Measurements from ENCODE around the gene BCAP29. TPM values are rescaled to one million over a fixed set of nuclear protein-coding genes. Genes with fewer than 3 reads are reported as not detected.

The BCAP29 gene
- total RNA-seq, 1 donor from 2014 or later = 54.9 TPM

- Histone ChIP-seq H4K20me1 (ENCODE audit: insufficient read depth, low read length) (no peaks in the 10 kb centered on the region), H3K9ac (ENCODE audit: low read length) (no peak overlapping the region), H3K4me1 (ENCODE audit: insufficient read depth, low read length) (peaks cover 3% of the 10 kb centered on the region), H3K4me2 (ENCODE audit: low read length) (no peak overlapping the region), H3K9me3 (ENCODE audit: insufficient read depth, low read depth, low read length) (no peaks in the 10 kb centered on the region), H3K4me3 (ENCODE audit: insufficient read depth, low read depth, low read length) (no peak overlapping the region), H3K36me3 (ENCODE audit: insufficient read depth, low read length) (no peaks in the 10 kb centered on the region), H3K27me3 (ENCODE audit: insufficient read depth, low read length) (no peaks in the 10 kb centered on the region), H2AFZ (ENCODE audit: low read depth, low read length) (no peak overlapping the region), H3K27ac (ENCODE audit: low read depth, low read length) (no peak overlapping the region), H3K79me2 (ENCODE audit: insufficient read depth, low read length) (no peaks in the 10 kb centered on the region)
- DNase-seq (ENCODE audit: low read depth) (no peak), FAIRE-seq (no peak)
- no peak for TF ChIP-seq CTCF (IDR thresholded peaks at IDR 0.05; ENCODE audit: insufficient read depth, low read depth, low read length)
- no peak for TF ChIP-seq EZH2 (IDR thresholded peaks at IDR 0.05; ENCODE audit: insufficient read depth, low read length)
- Mint-ChIP-seq H3K27ac (ENCODE audit: unreplicated experiment) (no peak overlapping the region), H3K4me3 (ENCODE audit: unreplicated experiment) (no peak overlapping the region), H3K4me1 (ENCODE audit: low read depth, unreplicated experiment) (peaks cover 5% of the 10 kb centered on the region), H3K27me3 (ENCODE audit: low read depth, unreplicated experiment) (peaks cover 7% of the 10 kb centered on the region), H3K9me3 (ENCODE audit: unreplicated experiment) (peaks cover 8% of the 10 kb centered on the region), H3K36me3 (ENCODE audit: low read depth, unreplicated experiment) (no peaks in the 10 kb centered on the region)
Observed at GRCh38 chr7:107641676-107642075, 61.6 kb downstream of the BCAP29 start.

GRCh38 chr7:107642501-107642900 lies 62.5 kb downstream of the BCAP29 start:
- FAIRE-seq (no peak), DNase-seq (ENCODE audit: low read depth) (no peak)
- no peaks in the 10 kb centered on the region for H3K79me2 ChIP-seq (ENCODE audit: insufficient read depth, low read length)
- peak overlapping the region; percentile 54 for H3K4me2 ChIP-seq (ENCODE audit: low read length)
- no peaks in the 10 kb centered on the region for H4K20me1 ChIP-seq (ENCODE audit: insufficient read depth, low read length)
- no peak overlapping the region for H3K4me3 ChIP-seq (ENCODE audit: insufficient read depth, low read depth, low read length)
- H3K9me3 ChIP-seq (ENCODE audit: insufficient read depth, low read depth, low read length) = no peaks in the 10 kb centered on the region
- peaks cover 5% of the 10 kb centered on the region for H3K4me1 Mint-ChIP-seq (ENCODE audit: low read depth, unreplicated experiment)
- peaks cover 3% of the 10 kb centered on the region for H3K4me1 ChIP-seq (ENCODE audit: insufficient read depth, low read length)
- H3K4me3 Mint-ChIP-seq (ENCODE audit: unreplicated experiment) = no peak overlapping the region
- no peaks in the 10 kb centered on the region for H3K27me3 ChIP-seq (ENCODE audit: insufficient read depth, low read length)
- no peak overlapping the region for H3K27ac ChIP-seq (ENCODE audit: low read depth, low read length)
- no peak for TF ChIP-seq CTCF (IDR thresholded peaks at IDR 0.05; ENCODE audit: insufficient read depth, low read depth, low read length)
- TF ChIP-seq EZH2 (IDR thresholded peaks at IDR 0.05; ENCODE audit: insufficient read depth, low read length) = no peak
- no peak overlapping the region for H2AFZ ChIP-seq (ENCODE audit: low read depth, low read length)
- peaks cover 8% of the 10 kb centered on the region for H3K9me3 Mint-ChIP-seq (ENCODE audit: unreplicated experiment)
- no peaks in the 10 kb centered on the region for H3K36me3 ChIP-seq (ENCODE audit: insufficient read depth, low read length)
- H3K27me3 Mint-ChIP-seq (ENCODE audit: low read depth, unreplicated experiment) = peaks cover 7% of the 10 kb centered on the region
- H3K27ac Mint-ChIP-seq (ENCODE audit: unreplicated experiment) = no peak overlapping the region
- no peak overlapping the region for H3K9ac ChIP-seq (ENCODE audit: low read length)
- H3K36me3 Mint-ChIP-seq (ENCODE audit: low read depth, unreplicated experiment) = no peaks in the 10 kb centered on the region

GRCh38 chr7:107643407-107643806 lies 63.4 kb downstream of the BCAP29 start:
- H3K27me3 ChIP-seq (ENCODE audit: insufficient read depth, low read length) = no peaks in the 10 kb centered on the region
- no peak overlapping the region for H3K27ac ChIP-seq (ENCODE audit: low read depth, low read length)
- peak overlapping the region; percentile 54 for H3K4me2 ChIP-seq (ENCODE audit: low read length)
- Mint-ChIP-seq H3K36me3 (ENCODE audit: low read depth, unreplicated experiment) (no peaks in the 10 kb centered on the region), H3K4me3 (ENCODE audit: unreplicated experiment) (no peak overlapping the region), H3K4me1 (ENCODE audit: low read depth, unreplicated experiment) (peaks cover 5% of the 10 kb centered on the region), H3K9me3 (ENCODE audit: unreplicated experiment) (peaks cover 4% of the 10 kb centered on the region), H3K27ac (ENCODE audit: unreplicated experiment) (peak overlapping the region; percentile 47), H3K27me3 (ENCODE audit: low read depth, unreplicated experiment) (peaks cover 7% of the 10 kb centered on the region)
- no peaks in the 10 kb centered on the region for H3K36me3 ChIP-seq (ENCODE audit: insufficient read depth, low read length)
- peaks cover 3% of the 10 kb centered on the region for H3K4me1 ChIP-seq (ENCODE audit: insufficient read depth, low read length)
- H3K79me2 ChIP-seq (ENCODE audit: insufficient read depth, low read length) = no peaks in the 10 kb centered on the region
- FAIRE-seq = peak; percentile 52
- no peak overlapping the region for H3K9ac ChIP-seq (ENCODE audit: low read length)
- H3K4me3 ChIP-seq (ENCODE audit: insufficient read depth, low read depth, low read length) = no peak overlapping the region
- no peak overlapping the region for H2AFZ ChIP-seq (ENCODE audit: low read depth, low read length)
- H3K9me3 ChIP-seq (ENCODE audit: insufficient read depth, low read depth, low read length) = no peaks in the 10 kb centered on the region
- TF ChIP-seq EZH2 (IDR thresholded peaks at IDR 0.05; ENCODE audit: insufficient read depth, low read length) (no peak), CTCF (IDR thresholded peaks at IDR 0.05; ENCODE audit: insufficient read depth, low read depth, low read length) (peak; percentile 57)
- no peaks in the 10 kb centered on the region for H4K20me1 ChIP-seq (ENCODE audit: insufficient read depth, low read length)
- peak; percentile 70 for DNase-seq (ENCODE audit: low read depth)

Measured in astrocyte (in vitro differentiated cells and primary cell).